ENCODE results near the gene BBOX1.

The BBOX1 gene

GRCh38 chr11:27024865-27025264 is 15.8 kb upstream of the BBOX1 start:
- DNase-seq, result no peak

GRCh38 chr11:27025312-27025955 is 15.2 kb upstream of the BBOX1 start:
- DNase-seq, result no peak

GRCh38 chr11:27025957-27026733 is 14.5 kb upstream of the BBOX1 start:
- DNase-seq, result no peak

GRCh38 chr11:27028561-27028965 is 12.1 kb upstream of the BBOX1 start:
- DNase-seq, result no peak

- DNase-seq, result no peak
Measured at GRCh38 chr11:27029966-27030365, 10.6 kb upstream of the BBOX1 start.

GRCh38 chr11:27031754-27032153 is 8.9 kb upstream of the BBOX1 start:
- no peak for DNase-seq

- no peak for DNase-seq
Measured at GRCh38 chr11:27039873-27040272, 742 bp upstream of the BBOX1 start.

GRCh38 chr11:27041141-27041899 is 705 bp downstream of the BBOX1 start:
- DNase-seq, result peak in 28 of 56 donors; percentile 1 to 64 (median 8)

GRCh38 chr11:27046956-27047355 is 6.3 kb downstream of the BBOX1 start:
- DNase-seq, result no peak

- no peak for DNase-seq
Measured at GRCh38 chr11:27052668-27053067, 12.1 kb downstream of the BBOX1 start.

- no peak for DNase-seq
Measured at GRCh38 chr11:27055065-27055682, 14.6 kb downstream of the BBOX1 start.

GRCh38 chr11:27057091-27057780 is 16.6 kb downstream of the BBOX1 start:
- no peak for DNase-seq

GRCh38 chr11:27058456-27058855 is 17.8 kb downstream of the BBOX1 start:
- DNase-seq, result no peak

- no peak for DNase-seq
Measured at GRCh38 chr11:27059431-27059830, 18.8 kb downstream of the BBOX1 start.

- no peak for DNase-seq
Measured at GRCh38 chr11:27060816-27061460, 20.3 kb downstream of the BBOX1 start.

GRCh38 chr11:27061461-27061821 is 20.8 kb downstream of the BBOX1 start:
- no peak for DNase-seq

GRCh38 chr11:27064086-27064485 is 23.5 kb downstream of the BBOX1 start:
- DNase-seq, result no peak

GRCh38 chr11:27075192-27075591 is 34.6 kb downstream of the BBOX1 start:
- no peak for DNase-seq

GRCh38 chr11:27075655-27076054 is 35.0 kb downstream of the BBOX1 start:
- DNase-seq, result no peak

- no peak for DNase-seq
Measured at GRCh38 chr11:27076121-27076589, 35.5 kb downstream of the BBOX1 start.

- no peak for DNase-seq
Measured at GRCh38 chr11:27081056-27081455, 40.4 kb downstream of the BBOX1 start.

Data from nucleus accumbens (tissue), 56 donors.